UCSD-AML1 (cell line): ENCODE results near the gene ANKRD39.
A peak's percentile ranks its signal among the peaks of the same experiment; 100 is the strongest.

Experiments used
- DNase-seq: peaks from one replicate; lab custom pipeline; 2025; ENCODE audit not compliant: unreplicated experiment; lab: John Stamatoyannopoulos, UW

The ANKRD39 gene

DNA sequence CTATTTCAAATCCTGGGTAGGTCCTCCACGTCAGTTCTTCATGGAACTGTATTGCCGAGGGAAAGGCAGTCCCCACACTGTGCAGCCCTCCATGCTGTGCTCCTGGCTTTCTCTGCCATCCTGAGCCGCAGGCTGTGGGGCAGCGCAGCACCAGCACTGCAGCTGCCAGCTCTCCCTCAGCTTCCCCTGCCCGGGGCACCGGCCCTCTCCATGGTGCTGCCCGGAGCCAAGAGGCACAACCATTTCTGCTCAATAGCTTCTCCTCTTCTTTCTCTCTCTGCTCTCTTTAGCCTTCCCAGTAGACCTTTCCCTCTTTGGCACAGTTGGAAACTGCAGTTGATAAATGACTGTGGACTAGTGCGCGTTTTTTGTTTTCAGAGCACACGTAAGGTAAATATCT, 26.1 kb downstream of the ANKRD39 start:
- no peak for DNase-seq

- no peak for DNase-seq
Measured at GRCh38 chr2:96830044-96830562, 27.7 kb downstream of the ANKRD39 start.

DNA sequence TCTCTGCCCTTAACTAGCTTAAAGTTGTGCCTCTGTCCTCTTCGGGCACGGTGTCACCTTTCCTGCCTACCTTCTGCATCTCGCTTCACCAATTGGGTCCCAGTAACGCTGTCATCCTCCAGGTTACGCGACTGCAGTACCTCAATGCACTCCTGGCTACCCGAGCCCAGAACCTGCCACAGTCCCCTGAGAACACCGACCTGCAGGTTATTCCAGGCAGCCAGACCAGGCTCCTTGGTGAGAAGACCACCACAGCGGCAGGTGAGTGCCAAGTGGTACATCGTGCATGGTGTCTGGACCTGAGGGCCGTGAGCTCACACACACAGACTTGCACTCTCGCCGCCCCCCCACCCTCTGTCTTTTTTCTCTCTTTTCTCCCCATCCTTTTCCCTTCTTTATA, 28.9 kb downstream of the ANKRD39 start:
- DNase-seq = no peak

DNA sequence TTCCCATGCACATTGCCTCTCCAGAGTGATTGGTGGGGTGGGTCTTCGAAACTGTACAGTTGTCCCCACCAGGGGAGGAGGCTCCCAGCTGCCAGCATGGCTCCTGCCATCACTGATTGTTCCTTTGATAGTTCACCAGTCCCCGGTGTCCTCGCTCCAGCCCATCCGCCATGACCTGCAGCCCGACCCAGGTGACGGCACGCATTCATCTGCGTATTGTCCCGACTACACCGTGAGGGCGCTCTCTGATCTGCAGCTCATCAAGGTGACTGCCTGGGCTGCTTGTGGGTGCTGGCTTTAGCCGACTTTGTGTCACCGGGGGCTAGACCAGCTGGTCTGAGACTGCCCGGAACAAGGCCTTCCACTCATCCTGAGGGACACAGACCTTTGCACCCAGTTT, 29.4 kb downstream of the ANKRD39 start:
- no peak for DNase-seq

DNA sequence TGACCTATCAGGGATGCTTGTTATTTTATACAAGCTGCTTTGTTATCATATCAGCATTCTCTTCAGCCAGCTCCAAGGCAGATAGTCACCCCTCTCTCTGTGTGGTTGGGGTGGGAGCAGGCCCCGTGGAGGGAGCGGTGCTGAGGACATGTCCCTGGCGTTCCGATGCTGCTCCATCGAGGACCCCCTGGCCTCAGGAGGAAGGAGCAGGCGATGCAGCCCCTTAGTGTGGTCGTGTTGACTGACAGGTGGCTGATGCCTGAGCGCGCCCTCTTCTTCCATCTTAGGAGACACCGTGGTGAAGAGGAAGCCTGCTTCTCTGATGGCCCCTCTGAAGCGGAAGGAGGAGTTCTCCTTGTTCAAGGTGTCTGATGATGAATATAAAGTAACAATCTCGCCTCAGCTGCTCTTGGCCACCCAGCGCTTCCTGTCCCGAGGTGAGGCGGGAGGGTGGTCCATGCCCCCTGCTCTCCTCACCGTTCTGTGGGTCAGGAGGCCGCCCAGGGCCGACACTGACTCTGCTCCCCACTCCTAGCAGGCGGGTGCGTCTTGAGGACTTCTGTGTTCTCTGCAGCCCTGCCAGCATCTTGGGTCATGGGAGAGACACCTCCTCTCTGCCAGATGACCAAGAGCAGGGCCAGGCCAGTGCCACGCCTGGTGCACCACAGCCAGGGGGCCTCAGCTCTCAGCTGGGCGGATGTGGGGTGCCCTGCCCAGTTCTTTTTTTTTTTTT, 31.1 kb downstream of the ANKRD39 start:
- DNase-seq = no peak

- DNase-seq = no peak
Measured at GRCh38 chr2:96825057-96825456, 32.8 kb downstream of the ANKRD39 start.

DNA sequence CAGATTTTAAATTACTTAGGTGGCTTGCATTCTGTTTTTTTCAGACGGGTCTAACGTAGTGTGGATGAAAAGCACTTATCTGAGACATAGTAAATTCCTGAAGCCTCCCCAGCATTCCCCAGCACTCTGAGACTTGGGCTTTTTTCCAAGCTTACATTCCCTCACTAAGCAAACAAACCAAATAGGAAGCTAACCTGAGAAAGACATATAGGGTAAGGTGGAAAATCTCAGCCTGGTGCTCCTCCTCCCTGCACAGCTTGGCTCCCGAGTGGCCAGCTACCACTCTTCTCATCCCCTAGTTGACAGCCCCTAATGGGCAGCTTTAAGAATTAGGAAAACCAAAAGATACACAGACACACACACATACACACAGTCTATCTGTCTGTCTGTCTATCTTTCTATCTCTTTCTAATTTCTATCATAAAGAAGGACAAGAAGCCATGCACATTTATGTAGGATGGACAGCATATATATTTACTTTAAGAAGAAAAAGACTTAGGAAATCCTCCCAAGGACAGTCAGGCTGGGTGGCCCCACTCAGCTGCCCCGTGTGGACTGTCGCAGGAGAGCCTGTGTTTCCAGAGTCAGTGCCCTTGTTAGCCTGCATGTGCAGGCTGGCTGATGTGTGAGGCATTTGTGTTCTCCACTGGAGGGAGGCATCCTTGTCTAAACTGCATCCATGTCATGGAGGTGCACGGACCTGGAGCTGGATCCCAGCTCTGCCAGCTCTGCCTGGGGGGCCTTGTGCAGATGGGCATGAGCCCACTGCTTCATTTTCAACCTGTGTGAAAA, 33.5 kb downstream of the ANKRD39 start:
- DNase-seq = no peak

GRCh38 chr2:96823198-96823597, 34.6 kb downstream of the ANKRD39 start:
- no peak for DNase-seq

DNA sequence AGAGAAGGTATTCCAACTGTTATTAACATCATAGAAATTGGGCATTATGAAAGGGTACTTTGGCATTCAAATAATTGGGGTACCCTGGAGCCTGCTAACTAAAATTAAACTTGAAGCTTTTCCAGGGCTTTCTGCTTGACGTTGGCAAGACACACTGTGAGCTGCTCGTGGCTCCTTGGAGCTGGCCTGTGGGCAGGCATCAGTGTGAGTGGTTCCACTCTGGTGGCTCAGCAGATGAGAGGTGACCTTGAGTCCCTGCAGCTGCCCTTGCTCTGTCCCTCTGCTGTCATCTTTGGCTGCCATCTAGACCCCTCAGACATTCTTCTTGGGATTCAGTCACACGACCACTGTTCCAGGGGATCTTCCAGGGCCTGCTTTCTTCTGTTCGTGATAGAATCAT, 35.0 kb downstream of the ANKRD39 start:
- no peak for DNase-seq

DNA sequence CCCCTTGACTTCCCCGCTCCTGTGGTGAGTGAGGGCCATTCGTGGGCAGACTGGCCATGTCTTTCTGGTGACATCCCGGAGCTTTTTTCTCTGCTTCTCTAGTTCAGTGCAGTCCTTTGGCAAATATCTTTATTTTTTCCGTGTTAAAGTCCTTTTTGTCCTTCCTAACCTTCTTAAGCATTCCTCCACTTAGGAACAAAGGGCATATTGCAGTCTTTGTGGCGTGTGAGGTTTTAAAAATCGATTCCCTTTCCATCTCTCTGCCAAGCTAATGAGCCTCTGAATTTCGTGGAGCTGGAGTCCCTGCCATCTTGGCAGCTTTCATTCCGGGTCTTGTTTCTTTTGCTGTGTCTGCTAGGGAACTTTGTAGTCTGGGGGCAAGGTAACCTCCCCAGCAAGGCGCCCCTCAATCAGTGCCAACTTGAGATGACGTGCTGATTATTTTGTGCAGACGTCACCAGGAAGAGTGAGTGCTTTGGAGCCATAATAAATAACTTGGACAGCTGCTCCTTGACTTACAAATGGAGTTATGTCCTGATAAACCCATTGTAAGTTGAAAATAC, 36.6 kb downstream of the ANKRD39 start:
- no peak for DNase-seq

GRCh38 chr2:96819876-96820511, 37.8 kb downstream of the ANKRD39 start:
- DNase-seq = no peak

DNA sequence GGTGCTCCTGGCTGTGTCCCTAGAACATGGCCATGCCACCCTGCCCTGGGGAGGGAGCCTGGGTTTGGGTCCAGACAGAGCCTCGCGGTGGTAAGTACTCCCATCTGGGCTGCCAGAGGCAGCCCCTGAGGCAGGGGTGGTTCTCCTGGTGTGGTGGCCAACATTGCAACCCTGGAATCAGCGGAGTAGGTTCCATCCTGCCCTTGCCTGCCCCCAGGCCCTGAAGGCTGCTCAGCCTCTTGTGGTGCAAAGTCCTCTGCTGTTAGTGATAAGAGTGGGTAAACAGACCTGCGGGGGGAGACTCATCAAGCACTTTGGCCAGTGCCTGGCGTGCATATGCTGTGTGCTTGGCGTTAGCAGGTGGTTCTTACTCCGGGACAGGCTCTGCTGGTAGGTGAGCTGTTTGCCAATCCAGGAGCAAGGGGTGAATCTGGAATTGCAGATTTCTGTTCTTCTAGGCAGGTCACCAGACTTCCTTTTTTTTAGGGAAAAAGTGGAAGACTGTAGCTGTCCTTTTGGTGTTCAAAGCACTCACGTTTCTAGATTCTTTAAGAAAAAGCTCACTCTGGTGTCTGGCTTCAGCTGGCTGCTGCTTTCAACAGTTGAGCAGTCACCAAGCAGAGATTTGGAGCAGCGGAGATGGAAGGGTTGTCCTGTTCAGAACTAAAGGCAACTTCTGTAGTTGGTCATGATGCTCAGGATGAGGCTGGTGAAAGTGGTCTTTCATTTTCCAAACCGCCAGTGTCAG, 38.5 kb downstream of the ANKRD39 start:
- no peak for DNase-seq

DNA sequence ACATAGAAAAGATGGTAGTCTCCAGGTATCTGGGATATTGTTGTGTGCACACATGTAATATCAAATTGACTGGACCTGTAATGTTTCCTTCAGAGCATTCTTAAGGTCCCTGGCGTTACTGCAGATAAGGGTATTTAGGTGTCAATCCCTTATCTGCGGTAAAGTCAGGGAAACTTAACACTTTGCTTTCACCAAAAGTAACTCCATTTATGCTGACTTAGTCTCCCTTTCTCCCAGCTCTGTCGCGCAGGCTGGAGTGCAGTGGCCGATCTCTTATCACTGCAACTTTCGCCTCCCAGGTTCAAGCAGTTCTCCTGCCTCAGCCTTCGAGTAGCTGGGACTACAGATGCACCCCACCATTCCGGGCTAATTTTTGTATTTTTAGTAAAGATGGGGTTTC, 39.9 kb downstream of the ANKRD39 start:
- no peak for DNase-seq

DNA sequence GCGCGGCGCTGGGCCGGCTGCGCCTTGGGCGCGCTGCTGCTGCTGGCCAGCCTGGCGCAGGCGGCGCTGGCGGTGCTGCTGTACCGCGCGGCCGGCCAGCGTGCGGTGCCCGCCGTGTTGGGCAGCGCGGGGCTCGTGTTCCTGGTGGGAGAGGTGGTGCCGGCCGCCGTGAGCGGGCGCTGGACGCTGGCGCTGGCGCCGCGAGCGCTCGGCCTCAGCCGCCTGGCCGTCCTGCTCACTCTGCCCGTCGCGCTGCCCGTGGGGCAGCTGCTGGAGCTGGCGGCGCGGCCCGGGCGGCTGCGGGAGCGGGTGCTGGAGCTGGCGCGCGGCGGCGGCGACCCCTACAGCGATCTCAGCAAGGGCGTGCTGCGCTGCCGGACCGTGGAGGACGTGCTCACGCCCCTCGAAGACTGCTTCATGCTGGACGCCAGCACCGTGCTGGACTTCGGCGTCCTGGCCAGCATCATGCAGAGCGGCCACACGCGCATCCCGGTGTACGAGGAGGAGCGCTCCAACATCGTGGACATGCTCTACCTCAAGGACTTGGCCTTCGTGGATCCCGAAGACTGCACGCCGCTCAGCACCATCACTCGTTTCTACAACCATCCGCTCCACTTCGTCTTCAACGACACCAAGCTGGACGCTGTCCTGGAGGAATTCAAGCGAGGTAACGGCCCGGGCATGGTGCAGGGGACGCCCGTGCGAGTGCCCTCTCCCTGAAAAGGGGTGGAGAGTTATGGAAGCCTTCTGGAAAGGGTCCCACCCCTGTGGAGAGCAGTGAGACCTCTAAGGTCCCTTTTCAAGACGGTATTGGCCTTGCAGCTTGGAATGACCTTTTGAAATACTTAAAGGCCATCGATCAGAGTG, 40.7 kb downstream of the ANKRD39 start:
- no peak for DNase-seq

DNA sequence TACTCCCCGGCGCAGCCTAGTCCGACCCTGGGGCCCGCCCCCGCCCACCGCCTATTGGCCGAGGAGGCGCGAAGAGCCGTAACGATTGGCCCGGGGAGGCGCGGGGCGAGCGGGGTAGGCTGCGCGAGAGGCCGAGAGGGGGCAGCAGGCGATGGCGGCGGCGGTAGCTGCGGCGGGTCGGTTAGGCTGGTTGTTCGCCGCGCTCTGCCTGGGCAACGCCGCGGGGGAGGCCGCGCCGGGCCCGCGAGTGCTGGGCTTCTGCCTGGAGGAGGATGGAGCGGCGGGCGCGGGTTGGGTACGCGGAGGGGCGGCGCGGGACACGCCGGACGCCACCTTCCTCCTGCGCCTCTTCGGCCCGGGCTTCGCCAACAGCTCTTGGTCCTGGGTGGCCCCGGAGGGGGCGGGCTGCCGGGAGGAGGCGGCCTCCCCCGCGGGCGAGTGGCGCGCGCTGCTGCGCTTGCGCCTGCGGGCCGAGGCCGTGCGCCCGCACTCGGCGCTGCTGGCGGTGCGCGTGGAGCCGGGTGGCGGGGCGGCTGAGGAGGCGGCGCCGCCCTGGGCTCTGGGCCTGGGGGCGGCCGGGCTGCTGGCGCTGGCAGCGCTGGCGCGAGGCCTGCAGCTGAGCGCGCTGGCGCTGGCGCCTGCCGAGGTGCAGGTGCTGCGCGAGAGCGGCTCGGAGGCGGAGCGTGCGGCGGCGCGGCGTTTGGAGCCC, 41.5 kb downstream of the ANKRD39 start, which contains the start of gene CNNM3:
Gene CNNM3, plus strand, starts transcription at position 142 of the 709 bp plus-strand sequence. Its CDS starts 10 bp downstream, at position 152.
- peak; percentile 95 for DNase-seq

GRCh38 chr2:96815326-96816126, 42.3 kb downstream of the ANKRD39 start:
- DNase-seq = no peak

GRCh38 chr2:96813656-96814055, 44.2 kb downstream of the ANKRD39 start:
- DNase-seq = no peak

GRCh38 chr2:96811917-96812316, 45.9 kb downstream of the ANKRD39 start:
- no peak for DNase-seq
